Measurements from ENCODE around the gene KRTAP5-4. TPM values are rescaled to one million over a fixed set of nuclear protein-coding genes. Genes with fewer than 3 reads are reported as not detected.
A peak's percentile ranks its signal among the peaks of the same experiment; 100 is the strongest.

KRTAP5-4 gene
- polyA plus RNA-seq, 1 donor, result not detected

- no peak for DNase-seq
- WGBS (ENCODE audit: insufficient coverage, low lambda C conversion rate), result no CpG with 5 or more reads among the region's 12 CpGs
Measured at GRCh38 chr11:1645357-1645821, 23.5 kb upstream of the KRTAP5-4 start.

GRCh38 chr11:1644601-1645356 lies 22.8 kb upstream of the KRTAP5-4 start:
- H3K4me3 ChIP-seq (ENCODE audit: low read length), result no peak overlapping the region
- H3K4me1 ChIP-seq (ENCODE audit: control insufficient read depth, insufficient read depth, low read length), result no peaks in the 10 kb centered on the region
- no peak for DNase-seq
- peaks cover 3% of the 10 kb centered on the region for H3K27me3 ChIP-seq (ENCODE audit: control insufficient read depth, insufficient read depth, low read length)
- H3K9me3 ChIP-seq (ENCODE audit: control insufficient read depth, low read depth, low read length), result no peaks in the 10 kb centered on the region
- WGBS (ENCODE audit: insufficient coverage, low lambda C conversion rate), result no CpG with 5 or more reads among the region's 20 CpGs
- no peak overlapping the region for H3K27ac ChIP-seq (ENCODE audit: low read length)
- H3K36me3 ChIP-seq (ENCODE audit: control insufficient read depth, insufficient read depth, low read length), result no peaks in the 10 kb centered on the region

More at GRCh38 chr11:1645357-1645821, 23.5 kb upstream of the KRTAP5-4 start:
- H3K9me3 ChIP-seq (ENCODE audit: control insufficient read depth, low read depth, low read length), result no peaks in the 10 kb centered on the region
- no peak overlapping the region for H3K27ac ChIP-seq (ENCODE audit: low read length)
- H3K4me3 ChIP-seq (ENCODE audit: low read length), result no peak overlapping the region
- no peaks in the 10 kb centered on the region for H3K4me1 ChIP-seq (ENCODE audit: control insufficient read depth, insufficient read depth, low read length)
- no peaks in the 10 kb centered on the region for H3K27me3 ChIP-seq (ENCODE audit: control insufficient read depth, insufficient read depth, low read length)
- no peaks in the 10 kb centered on the region for H3K36me3 ChIP-seq (ENCODE audit: control insufficient read depth, insufficient read depth, low read length)

- peaks cover 3% of the 10 kb centered on the region for H3K27me3 ChIP-seq (ENCODE audit: control insufficient read depth, insufficient read depth, low read length)
- H3K36me3 ChIP-seq (ENCODE audit: control insufficient read depth, insufficient read depth, low read length), result no peaks in the 10 kb centered on the region
- H3K9me3 ChIP-seq (ENCODE audit: control insufficient read depth, low read depth, low read length), result no peaks in the 10 kb centered on the region
- H3K4me3 ChIP-seq (ENCODE audit: low read length), result no peak overlapping the region
- no peak for DNase-seq
- no CpG with 5 or more reads among the region's 20 CpGs for WGBS (ENCODE audit: insufficient coverage, low lambda C conversion rate)
- H3K4me1 ChIP-seq (ENCODE audit: control insufficient read depth, insufficient read depth, low read length), result no peaks in the 10 kb centered on the region
- H3K27ac ChIP-seq (ENCODE audit: low read length), result no peak overlapping the region
Measured at GRCh38 chr11:1643146-1643690, 21.3 kb upstream of the KRTAP5-4 start.

GRCh38 chr11:1642288-1643145 lies 20.6 kb upstream of the KRTAP5-4 start:
- no peak for DNase-seq
- Histone ChIP-seq H3K27ac (ENCODE audit: low read length) (no peak overlapping the region), H3K36me3 (ENCODE audit: control insufficient read depth, insufficient read depth, low read length) (no peaks in the 10 kb centered on the region), H3K9me3 (ENCODE audit: control insufficient read depth, low read depth, low read length) (no peaks in the 10 kb centered on the region), H3K4me3 (ENCODE audit: low read length) (no peak overlapping the region), H3K4me1 (ENCODE audit: control insufficient read depth, insufficient read depth, low read length) (no peaks in the 10 kb centered on the region), H3K27me3 (ENCODE audit: control insufficient read depth, insufficient read depth, low read length) (peaks cover 3% of the 10 kb centered on the region)
- WGBS (ENCODE audit: insufficient coverage, low lambda C conversion rate), result no CpG with 5 or more reads among the region's 29 CpGs

- H3K4me3 ChIP-seq (ENCODE audit: low read length), result no peak overlapping the region
- WGBS (ENCODE audit: insufficient coverage, low lambda C conversion rate), result no CpG with 5 or more reads among the region's 15 CpGs
- H3K27me3 ChIP-seq (ENCODE audit: control insufficient read depth, insufficient read depth, low read length), result peaks cover 3% of the 10 kb centered on the region
Measured at GRCh38 chr11:1641096-1641495, 19.2 kb upstream of the KRTAP5-4 start.

GRCh38 chr11:1640076-1640946 lies 18.4 kb upstream of the KRTAP5-4 start:
- H3K9me3 ChIP-seq (ENCODE audit: control insufficient read depth, low read depth, low read length), result no peaks in the 10 kb centered on the region
- no CpG with 5 or more reads among the region's 32 CpGs for WGBS (ENCODE audit: insufficient coverage, low lambda C conversion rate)
- peaks cover 3% of the 10 kb centered on the region for H3K27me3 ChIP-seq (ENCODE audit: control insufficient read depth, insufficient read depth, low read length)
- no peaks in the 10 kb centered on the region for H3K36me3 ChIP-seq (ENCODE audit: control insufficient read depth, insufficient read depth, low read length)
- no peak for DNase-seq
- H3K27ac ChIP-seq (ENCODE audit: low read length), result no peak overlapping the region
- no peak overlapping the region for H3K4me3 ChIP-seq (ENCODE audit: low read length)
- no peaks in the 10 kb centered on the region for H3K4me1 ChIP-seq (ENCODE audit: control insufficient read depth, insufficient read depth, low read length)

More at GRCh38 chr11:1641096-1641495, 19.2 kb upstream of the KRTAP5-4 start:
- Histone ChIP-seq H3K36me3 (ENCODE audit: control insufficient read depth, insufficient read depth, low read length) (no peaks in the 10 kb centered on the region), H3K4me1 (ENCODE audit: control insufficient read depth, insufficient read depth, low read length) (no peaks in the 10 kb centered on the region), H3K9me3 (ENCODE audit: control insufficient read depth, low read depth, low read length) (no peaks in the 10 kb centered on the region), H3K27ac (ENCODE audit: low read length) (no peak overlapping the region)
- DNase-seq, result no peak

- no peak for DNase-seq
- Histone ChIP-seq H3K36me3 (ENCODE audit: control insufficient read depth, insufficient read depth, low read length) (no peaks in the 10 kb centered on the region), H3K27me3 (ENCODE audit: control insufficient read depth, insufficient read depth, low read length) (peaks cover 3% of the 10 kb centered on the region), H3K4me1 (ENCODE audit: control insufficient read depth, insufficient read depth, low read length) (no peaks in the 10 kb centered on the region), H3K27ac (ENCODE audit: low read length) (peak overlapping the region; percentile 16), H3K4me3 (ENCODE audit: low read length) (no peak overlapping the region), H3K9me3 (ENCODE audit: control insufficient read depth, low read depth, low read length) (no peaks in the 10 kb centered on the region)
- 83% methylated on average over 1 of the region's 15 CpGs for WGBS (ENCODE audit: insufficient coverage, low lambda C conversion rate)
Measured at GRCh38 chr11:1639666-1640065, 17.7 kb upstream of the KRTAP5-4 start.

- H3K27ac ChIP-seq (ENCODE audit: low read length), result peak overlapping the region; percentile 16
- no peak overlapping the region for H3K4me3 ChIP-seq (ENCODE audit: low read length)
- H3K27me3 ChIP-seq (ENCODE audit: control insufficient read depth, insufficient read depth, low read length), result peaks cover 3% of the 10 kb centered on the region
- no peaks in the 10 kb centered on the region for H3K36me3 ChIP-seq (ENCODE audit: control insufficient read depth, insufficient read depth, low read length)
- peak in 1 of 2 donors; percentile 41 for DNase-seq
- no peaks in the 10 kb centered on the region for H3K4me1 ChIP-seq (ENCODE audit: control insufficient read depth, insufficient read depth, low read length)
- no peaks in the 10 kb centered on the region for H3K9me3 ChIP-seq (ENCODE audit: control insufficient read depth, low read depth, low read length)
- no CpG with 5 or more reads among the region's 18 CpGs for WGBS (ENCODE audit: insufficient coverage, low lambda C conversion rate)
Measured at GRCh38 chr11:1639102-1639620, 17.2 kb upstream of the KRTAP5-4 start.

GRCh38 chr11:1638344-1638743 lies 16.4 kb upstream of the KRTAP5-4 start:
- Histone ChIP-seq H3K9me3 (ENCODE audit: control insufficient read depth, low read depth, low read length) (no peaks in the 10 kb centered on the region), H3K27ac (ENCODE audit: low read length) (no peak overlapping the region), H3K4me3 (ENCODE audit: low read length) (no peak overlapping the region), H3K27me3 (ENCODE audit: control insufficient read depth, insufficient read depth, low read length) (peaks cover 3% of the 10 kb centered on the region), H3K4me1 (ENCODE audit: control insufficient read depth, insufficient read depth, low read length) (no peaks in the 10 kb centered on the region), H3K36me3 (ENCODE audit: control insufficient read depth, insufficient read depth, low read length) (no peaks in the 10 kb centered on the region)
- no peak for DNase-seq
- WGBS (ENCODE audit: insufficient coverage, low lambda C conversion rate), result no CpG with 5 or more reads among the region's 8 CpGs

All from large intestine (tissue), 3 donors.